Fibroblast of villous mesenchyme (primary cell): Measurements from ENCODE around the gene SCN1B. TPM values are rescaled to one million over a fixed set of nuclear protein-coding genes. Genes with fewer than 3 reads are reported as not detected.

ENCODE experiments used
- DNase-seq: peaks from one replicate; pipeline ENCODE4 v3.0.0-alpha.2; 2010; ENCODE audit warnings: low read depth
- H3K4me3 ChIP-seq: 2 replicates; pipeline ENCODE4 v1.5.1; 2011; ENCODE audit warnings: low read depth, mild to moderate bottlenecking, low read length
- total RNA-seq: library from RNA; depleted of rRNA; stranded (reverse); fragments of >200 nt; gene quantifications from 2 replicates; pipeline ENCODE4 v1.2.3, GENCODE V29; 2012
- TF ChIP-seq, protein P1 (sequence below): IDR thresholded peaks from 2 replicates; pipeline ENCODE4 v1.5.1; 2012; ENCODE audit warnings: low read depth, mild to moderate bottlenecking, low read length; ENCODE audit not compliant: insufficient read depth

The SCN1B gene
- total RNA-seq, result 2.6 and 3.2 TPM in 2 replicates

DNA sequence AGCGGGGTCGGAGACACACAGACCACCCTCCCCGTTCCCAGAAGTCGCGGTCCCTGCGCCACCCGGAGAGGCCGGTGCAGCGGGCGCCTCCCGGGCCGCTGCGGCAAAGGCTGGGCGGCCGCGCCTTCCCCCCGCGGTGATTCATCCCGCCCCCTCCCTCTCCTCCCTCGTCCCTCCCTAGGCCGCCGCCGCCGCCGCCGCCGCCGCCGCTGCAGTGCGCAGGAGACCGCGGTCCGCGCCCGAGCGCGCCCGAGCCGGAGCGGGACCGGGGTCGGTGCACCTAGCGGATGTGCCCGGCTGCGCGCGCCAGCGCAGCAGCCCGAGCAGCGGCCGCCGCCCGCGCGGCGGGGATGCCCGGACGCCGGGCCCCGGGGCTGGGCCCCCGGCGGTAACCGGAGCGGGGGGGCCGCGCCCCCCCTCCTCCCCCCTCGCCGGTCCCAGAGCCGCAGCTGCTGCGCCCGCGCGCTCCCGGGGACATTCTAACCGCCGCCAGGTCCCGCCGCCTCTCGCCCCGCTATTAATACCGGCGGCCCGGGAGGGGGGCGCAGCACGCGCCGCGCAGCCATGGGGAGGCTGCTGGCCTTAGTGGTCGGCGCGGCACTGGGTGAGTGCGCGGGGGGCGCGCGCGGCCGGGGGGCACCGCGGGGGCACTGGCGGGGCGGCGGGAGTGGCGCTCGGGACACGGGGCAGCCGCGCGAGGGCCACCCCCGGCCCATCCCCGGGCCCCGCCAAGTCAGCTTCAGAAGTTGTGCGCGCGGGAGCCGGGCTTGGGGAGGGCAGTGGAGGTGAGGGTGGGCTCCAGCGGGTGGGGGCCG is at the start of gene SCN1B:
TSS of gene SCN1B (plus strand) at position 214 of the 815 bp plus-strand sequence. CDS start at position 565, 351 bp downstream.
- TF ChIP-seq, protein P1, sequence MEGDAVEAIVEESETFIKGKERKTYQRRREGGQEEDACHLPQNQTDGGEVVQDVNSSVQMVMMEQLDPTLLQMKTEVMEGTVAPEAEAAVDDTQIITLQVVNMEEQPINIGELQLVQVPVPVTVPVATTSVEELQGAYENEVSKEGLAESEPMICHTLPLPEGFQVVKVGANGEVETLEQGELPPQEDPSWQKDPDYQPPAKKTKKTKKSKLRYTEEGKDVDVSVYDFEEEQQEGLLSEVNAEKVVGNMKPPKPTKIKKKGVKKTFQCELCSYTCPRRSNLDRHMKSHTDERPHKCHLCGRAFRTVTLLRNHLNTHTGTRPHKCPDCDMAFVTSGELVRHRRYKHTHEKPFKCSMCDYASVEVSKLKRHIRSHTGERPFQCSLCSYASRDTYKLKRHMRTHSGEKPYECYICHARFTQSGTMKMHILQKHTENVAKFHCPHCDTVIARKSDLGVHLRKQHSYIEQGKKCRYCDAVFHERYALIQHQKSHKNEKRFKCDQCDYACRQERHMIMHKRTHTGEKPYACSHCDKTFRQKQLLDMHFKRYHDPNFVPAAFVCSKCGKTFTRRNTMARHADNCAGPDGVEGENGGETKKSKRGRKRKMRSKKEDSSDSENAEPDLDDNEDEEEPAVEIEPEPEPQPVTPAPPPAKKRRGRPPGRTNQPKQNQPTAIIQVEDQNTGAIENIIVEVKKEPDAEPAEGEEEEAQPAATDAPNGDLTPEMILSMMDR, result no peak
- peak; percentile 72 for DNase-seq
- peak within 1 kb of the TSS; percentile 61 for H3K4me3 ChIP-seq

DNA sequence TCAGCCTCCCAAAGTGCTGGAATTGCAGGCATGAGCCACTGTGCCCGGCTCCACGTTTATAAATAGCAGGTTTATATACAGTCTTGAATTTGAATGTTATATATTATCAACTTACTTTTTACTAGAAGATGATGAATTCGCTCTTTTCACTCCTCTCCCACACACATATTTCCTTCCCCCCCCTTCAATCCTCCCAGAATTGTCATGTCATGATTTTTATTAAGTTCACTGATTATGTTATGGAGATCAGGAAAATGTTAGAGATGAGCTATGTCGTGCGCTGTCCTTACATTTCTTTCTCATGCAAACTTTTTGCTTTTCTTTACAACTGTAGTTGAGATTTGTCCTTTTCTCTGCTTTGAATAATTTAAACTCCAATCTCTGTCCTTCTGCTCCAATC is 48.0 kb upstream of the SCN1B start:
- no peak overlapping the region for H3K4me3 ChIP-seq
- no peak for DNase-seq
- TF ChIP-seq, protein P1, result no peak

- no peak for DNase-seq
- TF ChIP-seq, protein P1, result no peak
- H3K4me3 ChIP-seq, result no peak overlapping the region
Observed at GRCh38 chr19:34983786-34984185, 46.5 kb upstream of the SCN1B start.

DNA sequence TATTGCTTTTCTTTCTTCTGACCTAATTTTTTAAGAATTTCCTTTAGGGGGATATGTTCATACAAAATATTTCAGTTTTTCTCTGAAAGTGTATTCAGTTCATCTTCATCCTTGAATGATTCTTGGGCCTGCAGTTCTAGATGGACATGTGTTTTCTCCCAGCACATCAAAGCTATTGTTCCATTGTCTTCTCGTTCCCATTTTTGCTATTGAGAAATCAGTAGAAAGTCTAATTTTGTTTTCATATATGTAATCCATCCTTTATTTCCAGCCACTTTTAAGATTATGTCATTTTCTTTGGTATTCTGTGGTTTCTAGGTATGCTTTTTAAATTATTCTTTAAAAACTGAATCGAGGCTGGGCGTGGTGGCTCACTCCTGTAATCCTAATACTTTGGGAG is 46.0 kb upstream of the SCN1B start:
- TF ChIP-seq, protein P1, result no peak
- no peak for DNase-seq
- no peak overlapping the region for H3K4me3 ChIP-seq

DNA sequence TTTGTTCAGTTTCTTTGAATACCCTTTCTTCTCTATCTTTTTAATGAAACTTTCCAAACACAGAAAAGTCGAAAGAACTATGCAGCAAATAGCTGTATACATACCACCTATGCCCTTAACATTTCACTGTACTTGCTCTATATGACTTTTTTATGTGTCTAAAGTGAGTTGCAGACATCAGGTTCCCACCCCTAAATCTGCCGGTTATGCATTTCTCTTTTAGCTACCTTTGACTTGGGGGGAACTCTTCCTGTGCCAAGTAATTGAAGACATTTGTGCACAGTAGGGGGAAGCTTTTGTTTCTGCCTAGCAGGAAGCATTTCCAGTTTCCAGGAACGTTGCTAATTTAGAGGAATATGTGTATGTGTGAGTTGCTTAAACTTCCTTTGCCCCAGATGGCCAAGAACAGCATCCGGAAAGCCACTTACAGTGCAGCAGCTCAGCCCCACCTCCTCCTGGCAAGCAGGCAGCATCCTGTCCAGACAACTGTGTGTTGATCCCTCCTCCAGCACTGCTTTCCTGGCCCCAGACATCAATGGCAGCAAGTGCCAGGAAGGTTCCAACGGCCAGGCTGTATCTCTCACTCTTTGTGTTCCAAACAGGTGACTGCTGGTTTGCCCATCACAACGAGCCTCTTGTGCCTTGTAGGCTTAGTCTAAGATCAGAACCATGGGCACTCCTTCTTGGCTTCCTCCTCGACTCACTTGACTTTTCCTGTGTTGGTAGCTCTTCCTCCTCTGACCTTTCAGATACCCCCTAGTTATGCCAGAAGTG is 44.8 kb upstream of the SCN1B start:
- H3K4me3 ChIP-seq, result no peak overlapping the region
- peak; percentile 25 for DNase-seq

GRCh38 chr19:34988119-34988518 is 42.2 kb upstream of the SCN1B start:
- no peak for DNase-seq
- H3K4me3 ChIP-seq, result no peak overlapping the region
- TF ChIP-seq, protein P1, result no peak

More for the DNA sequence above, 44.8 kb upstream of the SCN1B start:
- TF ChIP-seq, protein P1, result no peak
